Adrenal gland (tissue), 5 donors: ENCODE results near the gene DKK3.

Experiments
- CTCF ChIP-seq, 6 experiments: fragments of 450-650 bp in 4 of 6; fragments of 200-600 bp in 2 of 6; sonication (generic) in 1 of 6; IDR thresholded peaks; 1 replicate in 5 of 6; 2 replicates in 1 of 6; pipeline versions ENCODE4 v1.5.1 to v1.8.0; 2016 to 2021; ENCODE audit warnings: antibody characterized with exemption in 6 of 6, mild to moderate bottlenecking in 2 of 6, moderate library complexity in 1 of 6
- POLR2A ChIP-seq, 2 donors: fragments of 450-650 bp; IDR thresholded peaks; one replicate each; pipeline ENCODE4 v1.6.1; 2017; ENCODE audit warnings: antibody characterized with exemption in 2 of 2, mild to moderate bottlenecking in 2 of 2, moderate library complexity in 1 of 2
- donor health status: DM: no; HTN: no; CAD: no.

GRCh38 chr11:11935536-11935935 is 72.9 kb downstream of the DKK3 start:
- TF ChIP-seq CTCF (IDR thresholded peaks at IDR 0.05) (no peak), POLR2A (IDR thresholded peaks at IDR 0.05) (no peak)
